Measurements from ENCODE around the gene CDCP1.
"Not testable (repeated sequence)": the region's sequence is repeated elsewhere in the genome, so short reads cannot be mapped to it uniquely, and the experiment has no call there.

Gene CDCP1

DNA sequence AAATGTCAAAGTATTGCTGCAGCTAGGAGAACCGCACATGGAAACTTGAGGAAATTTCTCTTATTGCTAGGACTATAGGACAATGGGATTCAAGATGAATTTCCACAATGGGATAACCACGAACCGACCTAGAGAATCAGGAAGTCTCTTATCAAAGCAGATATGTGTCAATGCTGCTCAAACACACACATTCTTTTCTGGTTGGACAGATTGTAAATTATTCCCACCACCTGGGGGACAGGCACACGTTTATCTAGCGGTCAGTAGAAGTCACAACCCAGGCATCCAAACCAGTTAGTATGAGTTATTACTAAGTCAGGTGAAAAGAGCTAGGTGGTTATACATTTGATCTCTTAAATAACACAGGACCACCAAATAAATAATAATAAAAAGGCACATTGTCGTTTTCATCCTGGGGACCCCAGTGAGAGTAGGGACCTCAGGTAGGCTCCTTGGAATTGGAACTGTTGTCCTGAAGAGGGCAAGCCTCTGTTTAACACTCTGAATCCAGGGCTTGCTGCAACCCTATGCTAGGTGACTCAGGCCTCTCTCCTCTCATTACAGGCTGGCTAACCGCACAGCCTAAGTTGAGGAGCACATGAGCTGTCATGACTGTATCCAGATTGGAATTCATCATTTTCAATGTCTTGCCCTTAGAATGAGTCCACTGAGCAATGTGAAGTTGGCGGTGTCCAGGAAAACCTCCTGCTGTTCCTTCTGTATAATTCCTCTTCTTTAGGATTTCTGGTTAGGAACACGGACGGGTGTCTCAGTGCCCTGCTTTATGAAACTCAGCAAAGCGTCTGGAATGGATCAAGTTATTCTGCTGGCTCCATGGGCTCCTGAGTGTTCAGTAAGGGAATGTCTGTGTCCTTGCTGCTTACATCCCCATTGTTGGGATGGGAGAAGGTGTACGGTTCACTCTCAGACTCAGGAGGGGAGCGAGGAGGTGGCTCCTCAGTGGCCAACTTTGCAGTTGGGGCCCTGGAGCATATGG is 61.1 kb downstream of the CDCP1 start:
- no peak for DNase-seq (ENCODE audit: low read depth in 2 of 2)

DNA sequence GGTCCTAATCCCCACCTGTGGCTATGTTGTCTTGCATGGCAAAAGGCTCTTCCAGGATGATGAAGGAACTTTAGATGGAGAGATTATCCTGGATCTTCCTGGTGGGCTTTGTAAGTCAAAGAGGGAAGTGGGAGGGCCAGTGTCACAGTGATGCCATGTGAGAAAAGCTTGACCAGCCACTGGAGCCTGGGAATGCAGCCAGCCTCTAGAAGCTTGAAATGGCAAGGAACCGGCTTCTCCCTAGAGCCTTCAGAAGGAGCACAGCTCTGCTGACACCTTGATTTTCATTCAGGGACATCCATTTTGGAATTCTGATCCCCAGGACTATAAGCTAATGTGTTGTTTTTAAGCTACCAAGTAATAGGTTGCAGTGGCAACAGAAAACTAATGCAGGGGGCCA is 61.8 kb downstream of the CDCP1 start:
- no peak for DNase-seq (ENCODE audit: low read depth in 2 of 2)

DNA sequence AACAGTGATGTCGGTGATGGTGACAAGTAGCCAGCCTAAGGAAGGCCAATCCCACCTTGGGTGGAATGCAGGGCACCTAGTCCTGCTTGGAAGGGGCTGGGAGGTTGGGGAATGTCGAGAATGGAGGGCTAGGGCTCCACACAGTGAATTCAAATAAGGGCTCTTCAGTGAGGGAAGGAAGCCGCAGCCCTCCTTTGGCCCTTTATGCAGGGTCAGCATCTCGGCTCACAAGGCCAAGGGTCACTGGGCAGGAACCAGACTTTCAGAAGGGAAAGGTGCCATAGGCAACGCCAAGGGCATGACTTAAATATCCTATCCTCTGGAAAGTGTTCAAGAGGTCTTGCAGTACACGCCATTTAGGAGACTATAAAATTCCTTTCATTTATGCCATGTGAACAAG is 63.2 kb downstream of the CDCP1 start:
- no peak for DNase-seq (ENCODE audit: low read depth in 2 of 2)

DNA sequence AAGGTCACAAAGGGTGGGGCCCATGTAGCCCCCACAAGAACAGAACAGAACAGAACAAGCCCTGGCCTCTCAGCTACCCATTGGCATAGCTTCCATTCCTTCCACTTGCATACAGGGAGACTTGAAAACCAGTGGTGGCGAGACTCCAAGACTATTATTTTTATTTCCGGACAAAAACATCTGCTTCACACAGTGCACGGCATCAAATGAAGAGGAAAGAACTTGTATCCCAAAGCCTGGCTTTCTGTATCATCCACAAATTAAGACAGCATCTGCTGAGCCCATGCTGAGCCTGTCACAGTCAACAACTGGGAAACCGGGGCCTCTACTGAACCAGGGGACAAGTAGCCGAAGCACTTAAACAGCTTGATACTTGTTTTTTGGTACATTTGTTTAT is 64.0 kb downstream of the CDCP1 start:
- no peak for DNase-seq (ENCODE audit: low read depth in 2 of 2)

DNA sequence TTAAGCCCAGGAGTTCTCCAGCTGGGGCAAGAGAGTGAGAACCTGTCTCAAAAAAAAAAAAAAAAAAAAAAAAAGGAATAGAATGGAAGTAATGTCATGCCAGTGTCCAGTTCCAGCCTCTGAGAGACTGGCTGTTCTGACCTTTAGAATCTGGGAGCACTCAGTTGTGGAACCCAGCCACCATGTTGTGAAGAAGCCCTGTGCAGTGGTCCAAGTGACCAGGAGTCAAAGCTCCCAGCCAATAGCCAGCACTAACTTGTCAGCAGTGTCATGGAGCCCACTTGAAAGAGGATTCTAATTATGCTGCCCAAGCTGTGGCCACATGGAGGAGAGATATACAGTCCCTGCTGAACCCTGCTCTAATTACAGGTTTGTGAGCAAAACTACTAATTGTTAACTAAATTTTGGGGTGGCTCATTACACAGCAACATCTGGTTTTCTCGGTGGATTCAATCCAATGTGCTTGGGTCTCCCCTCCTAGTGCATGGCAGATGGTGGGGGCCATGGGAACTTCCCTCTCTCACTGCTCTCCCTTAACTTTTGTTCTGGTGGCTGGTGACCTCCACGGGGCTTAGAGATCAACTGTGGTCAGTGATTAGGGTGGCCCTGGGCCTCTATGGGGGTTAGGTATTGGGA is 64.6 kb downstream of the CDCP1 start:
- DNase-seq (ENCODE audit: low read depth in 2 of 2), result no peak

DNA sequence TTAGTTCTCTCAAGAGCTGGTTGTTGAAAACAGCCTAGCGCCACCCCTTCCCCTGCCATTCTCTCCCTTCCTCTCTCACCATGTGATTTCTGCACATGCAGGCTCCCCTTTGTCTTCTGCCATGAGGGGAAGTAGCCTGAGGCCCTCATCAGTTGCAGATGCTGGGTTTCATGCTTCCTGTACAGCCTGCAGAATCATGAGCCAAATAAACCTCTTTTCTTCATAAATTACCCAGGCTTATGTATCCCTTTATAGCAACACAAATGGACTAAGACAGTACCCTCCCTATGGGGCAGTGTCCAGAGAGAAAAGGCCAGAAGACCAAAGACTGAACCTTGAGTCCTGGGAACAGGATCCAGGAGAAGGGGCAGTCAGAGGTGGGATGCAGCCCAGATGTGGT is 65.4 kb downstream of the CDCP1 start:
- DNase-seq (ENCODE audit: low read depth in 2 of 2), result no peak

DNA sequence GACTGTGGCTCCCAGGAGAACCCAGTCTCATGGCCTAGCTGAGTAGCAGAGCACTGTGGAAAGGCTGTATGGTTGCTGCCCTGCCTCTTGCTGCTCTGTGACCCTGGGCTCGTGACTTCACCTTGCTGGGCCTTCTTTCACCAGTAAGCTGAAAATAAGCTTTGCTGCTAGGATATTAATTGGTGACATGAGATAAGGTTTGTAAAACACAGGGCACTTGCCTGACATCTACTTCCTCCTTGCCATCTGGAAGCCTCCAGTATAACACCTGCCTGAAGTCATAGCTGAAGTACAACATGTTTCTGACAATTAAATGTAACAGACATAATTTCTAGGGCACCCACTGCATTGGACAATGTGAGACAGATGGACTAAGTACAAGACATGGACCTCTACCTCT is 66.5 kb downstream of the CDCP1 start:
- DNase-seq (ENCODE audit: low read depth in 2 of 2), result no peak

DNA sequence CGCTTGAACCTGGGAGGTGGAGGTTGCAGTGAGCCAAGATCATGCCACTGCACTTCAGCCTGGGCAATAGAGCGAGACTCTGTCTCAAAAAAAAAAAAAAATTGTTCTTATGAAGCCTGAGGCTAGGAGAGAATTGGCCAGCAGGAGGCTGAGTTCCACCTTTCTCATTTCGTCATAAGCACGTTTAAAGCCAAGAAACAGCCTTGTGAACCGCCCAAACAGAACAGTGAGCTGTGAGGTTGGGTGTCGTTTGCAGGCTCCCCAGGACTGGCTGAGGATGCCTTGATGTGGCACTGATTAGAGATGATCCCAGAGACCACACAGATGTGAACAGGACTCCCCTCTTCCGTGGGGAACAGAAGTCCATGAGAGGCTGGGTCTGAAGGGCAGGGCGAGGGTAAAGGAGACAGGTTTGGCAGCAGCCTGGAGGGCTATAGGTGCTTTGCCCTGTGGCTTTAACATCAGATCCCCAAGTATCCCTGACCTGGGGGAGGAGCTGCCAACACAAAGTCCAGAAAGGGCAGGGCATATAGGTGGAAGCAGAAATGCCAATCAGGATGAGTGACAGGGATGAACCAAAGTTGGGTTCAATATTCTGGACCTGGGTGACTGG is 67.2 kb downstream of the CDCP1 start:
- DNase-seq (ENCODE audit: low read depth in 2 of 2), result no peak

DNA sequence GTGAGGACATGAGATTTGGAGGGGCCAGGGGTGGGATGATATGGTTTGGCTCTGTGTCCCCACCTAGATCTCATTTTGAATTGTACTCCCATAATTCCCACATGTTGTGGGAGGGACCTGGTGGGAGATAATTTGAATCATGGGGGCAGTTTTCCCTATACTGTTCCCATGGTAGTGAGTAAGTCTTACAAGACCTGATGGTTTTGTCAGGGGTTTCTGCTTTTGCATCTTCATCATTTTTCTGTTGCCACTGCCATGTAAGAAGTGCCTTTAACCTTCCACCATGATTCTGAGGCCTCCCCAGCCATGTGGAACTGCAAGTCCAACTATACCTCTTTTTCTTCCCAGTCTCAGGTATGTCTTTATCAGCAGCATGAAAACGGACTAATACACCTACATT is 67.9 kb downstream of the CDCP1 start:
- DNase-seq (ENCODE audit: low read depth in 2 of 2), result not testable (repeated sequence)

DNA sequence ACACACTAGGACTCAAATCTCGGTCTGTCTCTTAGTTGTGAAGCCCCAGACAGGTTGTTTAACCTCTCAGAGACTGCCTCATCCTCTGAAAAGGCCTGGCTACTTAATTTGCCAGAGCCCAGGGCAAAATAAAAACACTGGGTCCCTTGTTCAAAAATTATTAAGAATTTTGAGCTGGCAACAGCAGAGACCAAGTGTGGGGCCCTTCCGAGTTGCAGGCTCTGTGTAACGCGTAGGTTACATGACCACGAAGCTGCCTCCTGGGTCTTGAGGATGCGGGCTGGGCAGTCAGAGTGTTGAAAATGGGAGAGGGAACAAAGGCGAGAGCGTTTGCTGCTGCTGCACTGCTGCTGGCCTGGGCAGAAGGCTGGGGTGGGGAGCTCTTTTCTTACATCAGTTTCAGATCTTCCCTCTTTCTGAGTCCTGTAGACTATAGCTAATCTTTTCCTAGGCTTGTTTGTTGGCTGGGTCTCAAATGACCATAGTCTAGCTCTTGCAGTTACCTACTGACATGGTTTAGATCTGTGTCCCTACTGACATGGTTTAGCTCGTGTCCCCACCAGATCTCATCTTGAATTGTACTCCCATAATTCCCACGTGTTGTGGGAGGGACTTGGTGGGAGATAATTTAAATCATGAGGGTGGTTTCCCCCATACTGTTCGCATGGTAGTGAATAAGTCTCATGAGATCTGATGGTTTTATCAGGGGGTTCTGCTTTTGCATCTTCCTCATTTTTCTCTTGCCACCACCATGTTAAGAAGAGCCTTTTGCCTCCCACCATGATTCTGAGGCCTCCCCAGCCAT is 70.2 kb downstream of the CDCP1 start:
- no peak for DNase-seq (ENCODE audit: low read depth in 2 of 2)

DNA sequence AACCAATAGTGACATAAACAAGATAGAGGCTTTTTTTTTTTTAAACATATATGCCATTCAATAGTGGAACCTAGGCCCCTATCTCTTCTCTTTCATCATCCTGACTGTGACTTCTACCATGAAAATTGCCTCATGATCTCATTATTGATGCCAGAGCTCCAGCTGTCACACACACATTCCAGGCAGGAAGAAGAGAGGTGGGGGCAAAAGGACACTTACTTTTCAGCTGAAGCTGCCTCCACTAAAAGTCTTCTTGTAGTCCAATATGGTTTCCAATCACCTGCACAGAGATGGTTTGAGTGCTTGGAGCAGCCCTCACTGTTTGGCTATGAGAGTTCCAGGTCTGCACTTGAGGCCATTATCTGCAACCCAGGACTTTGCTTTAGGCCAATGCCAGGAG is 75.1 kb downstream of the CDCP1 start:
- no peak for DNase-seq (ENCODE audit: low read depth in 2 of 2)

DNA sequence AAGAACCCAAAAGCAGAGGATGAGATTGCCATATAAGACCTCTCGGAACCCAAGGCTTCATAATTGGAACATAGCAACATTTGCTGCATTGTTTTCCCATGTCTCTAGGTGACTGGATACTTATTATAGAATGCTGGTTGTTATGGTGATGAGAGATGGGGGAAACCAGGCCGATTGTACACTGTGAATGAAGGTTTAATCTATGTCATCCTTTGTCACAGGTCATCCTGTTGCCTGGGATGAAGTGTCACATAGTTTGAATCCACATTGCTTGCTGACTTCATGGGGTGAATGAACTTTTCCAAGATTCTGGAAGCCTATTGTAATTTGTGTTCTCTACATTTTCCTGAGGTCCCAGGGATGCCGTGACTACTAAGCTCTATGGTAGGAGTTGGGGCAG is 78.2 kb downstream of the CDCP1 start:
- no peak for DNase-seq (ENCODE audit: low read depth in 2 of 2)

DNA sequence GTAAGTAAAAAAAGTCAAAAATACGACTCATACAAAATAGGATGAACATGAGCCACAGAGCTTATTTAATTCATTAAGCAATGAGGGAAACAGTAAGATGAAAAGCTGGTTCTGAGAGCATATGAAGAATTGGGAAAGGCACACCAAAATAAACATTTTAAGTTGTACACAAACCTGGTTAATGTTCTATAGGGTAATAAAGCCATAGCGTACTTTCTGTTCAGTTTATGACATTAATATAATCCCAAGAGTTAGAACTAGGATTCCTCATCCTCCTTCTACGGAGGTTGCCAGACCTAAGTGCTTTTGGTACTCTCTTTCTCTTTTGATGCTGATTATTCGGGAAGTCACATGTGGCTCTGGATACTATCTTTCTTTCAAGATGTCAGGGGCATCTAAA is 78.7 kb downstream of the CDCP1 start:
- DNase-seq (ENCODE audit: low read depth in 2 of 2), result no peak

DNA sequence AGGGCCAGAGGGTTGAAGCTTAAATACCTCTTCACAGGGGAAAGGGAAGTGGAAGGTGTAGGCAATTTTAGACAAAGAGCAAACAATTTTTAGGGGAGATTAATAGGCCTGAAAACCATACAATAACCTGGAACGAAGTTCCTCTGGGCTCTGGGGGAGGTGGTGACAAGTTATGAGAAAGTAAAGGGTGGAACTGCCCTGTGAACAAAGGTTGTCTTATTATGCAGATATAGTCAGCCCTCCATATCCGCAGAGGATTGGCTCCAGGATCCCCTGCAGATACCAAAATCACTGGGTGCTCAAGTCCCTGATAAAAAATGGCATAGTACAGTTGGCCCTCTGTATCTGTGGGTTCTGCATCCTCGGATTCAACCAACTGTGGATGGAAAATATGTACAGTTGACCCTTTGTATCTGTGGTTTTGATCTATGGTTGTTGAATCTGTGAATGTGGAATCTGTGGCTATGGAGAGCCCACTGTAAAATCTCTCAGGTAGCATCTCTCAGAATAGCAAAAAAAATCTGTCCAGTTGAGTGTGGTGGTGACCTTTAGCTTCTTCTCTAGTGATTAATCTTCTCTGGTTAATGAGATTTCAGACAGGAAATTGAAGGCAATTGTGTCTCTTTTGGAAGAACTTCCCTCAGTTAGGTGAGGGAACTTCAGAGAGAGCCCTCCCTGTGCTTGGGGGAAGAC is 79.9 kb downstream of the CDCP1 start:
- no peak for DNase-seq (ENCODE audit: low read depth in 2 of 2)

DNA sequence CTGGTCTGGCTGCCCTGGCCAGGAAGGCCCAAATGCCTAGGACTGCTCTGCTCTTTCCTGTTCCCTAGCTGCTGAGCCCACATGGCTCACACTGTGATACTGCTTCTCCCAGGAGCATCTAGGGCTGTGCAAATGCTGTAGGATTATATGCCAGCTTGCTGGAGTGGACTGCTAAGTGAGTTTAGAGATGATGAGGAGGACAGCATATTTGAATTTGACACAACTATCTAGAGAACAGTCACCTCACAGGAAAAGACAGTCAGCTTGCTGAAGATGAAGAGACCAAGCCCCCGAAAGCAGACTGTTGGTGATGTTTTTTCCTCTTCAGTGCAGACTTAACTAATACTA is 80.8 kb downstream of the CDCP1 start:
- DNase-seq (ENCODE audit: low read depth in 2 of 2), result no peak

DNA sequence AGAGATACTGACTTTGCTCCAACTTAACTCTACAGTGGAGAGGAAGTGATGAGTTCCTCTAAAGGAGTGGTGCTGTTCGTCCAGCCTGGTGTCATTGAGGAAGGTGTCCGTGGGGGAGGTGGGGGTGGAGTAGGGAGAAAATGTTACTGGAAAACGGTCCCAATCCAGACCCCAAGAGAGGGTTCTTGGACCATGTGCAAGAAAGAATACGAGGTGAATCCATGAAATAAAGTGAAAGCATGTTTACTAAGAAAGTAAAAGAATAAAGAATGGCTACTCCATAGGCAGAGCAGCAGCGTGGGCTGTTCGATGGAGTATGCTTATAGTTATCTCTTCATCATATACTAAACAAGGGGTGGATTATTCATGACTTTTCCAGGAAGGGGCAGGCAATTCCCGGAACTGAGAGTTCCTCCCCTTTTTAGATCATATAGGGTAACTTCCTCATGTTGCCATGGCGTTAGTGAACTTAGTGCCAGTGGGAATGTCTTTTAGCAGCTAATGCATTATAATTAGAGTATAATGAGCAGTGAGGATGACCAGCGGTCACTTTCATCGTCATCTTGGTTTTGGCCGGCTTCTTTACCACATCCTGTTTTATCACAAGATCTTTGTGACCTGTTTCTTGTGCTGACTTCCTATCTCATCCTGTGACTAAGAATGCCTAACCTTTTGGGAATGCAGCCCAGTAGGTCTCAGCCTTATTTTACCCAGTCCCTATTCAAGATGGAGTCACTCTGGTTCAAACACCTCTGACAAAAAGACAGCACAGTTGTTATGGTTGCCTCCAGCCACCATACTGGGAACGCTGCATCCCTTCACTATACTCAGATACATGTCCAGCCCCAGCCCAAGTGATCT is 81.4 kb downstream of the CDCP1 start:
- DNase-seq (ENCODE audit: low read depth in 2 of 2), result peak; percentile 32 to 35

DNA sequence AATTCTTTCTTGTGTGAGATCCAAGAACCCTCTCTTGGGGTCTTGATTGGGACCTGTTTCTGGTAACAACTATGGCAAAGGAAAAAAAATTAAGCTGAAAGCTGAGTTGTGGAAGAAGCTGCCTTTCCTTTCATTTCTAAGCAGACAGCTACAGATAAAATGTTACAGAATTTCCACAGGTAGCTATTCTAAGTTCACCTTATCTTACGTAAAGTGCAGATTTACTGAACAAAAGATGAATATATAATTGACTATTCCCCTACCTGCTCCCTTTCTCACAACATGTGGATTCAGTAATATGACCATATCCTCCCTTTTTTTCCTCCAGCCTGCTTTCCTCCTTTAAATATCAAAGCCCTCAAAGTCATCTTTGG is 83.5 kb downstream of the CDCP1 start:
- DNase-seq (ENCODE audit: low read depth in 2 of 2), result no peak

DNA sequence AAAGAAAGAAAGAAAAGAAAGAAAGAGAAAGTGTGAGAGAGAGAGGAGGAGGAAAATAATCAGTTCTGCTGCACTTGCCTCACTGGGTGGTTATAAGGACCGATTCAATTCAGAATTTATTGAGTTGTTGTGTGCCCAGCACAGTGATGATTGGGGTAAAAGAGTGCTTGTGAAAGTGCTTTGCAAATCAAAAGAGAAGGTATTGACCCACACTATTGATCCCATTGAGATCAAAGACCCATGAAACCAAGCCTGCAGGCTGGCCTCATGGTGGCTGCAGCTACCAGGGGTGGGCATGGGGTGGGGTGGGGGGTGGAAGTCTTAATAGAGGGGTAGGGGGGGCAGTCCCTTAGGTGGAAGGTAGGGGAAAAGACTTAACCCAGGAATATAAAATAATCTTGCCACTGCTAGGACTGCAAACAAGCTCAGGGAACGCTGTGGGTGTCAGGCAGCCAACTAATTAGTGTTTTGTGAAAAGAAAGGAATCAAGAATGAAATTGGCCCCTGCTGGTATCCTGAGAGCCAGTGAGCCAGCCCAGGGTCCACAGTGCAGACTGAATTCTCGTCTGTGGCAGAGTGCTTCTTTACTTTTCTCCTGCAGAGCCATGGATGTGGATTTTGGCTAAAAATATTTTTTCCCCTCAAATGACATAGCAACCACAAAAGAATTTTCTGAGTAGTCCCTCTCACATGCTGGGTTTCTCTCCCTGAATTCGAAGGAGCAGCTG is 85.8 kb downstream of the CDCP1 start:
- DNase-seq (ENCODE audit: low read depth in 2 of 2), result no peak

DNA sequence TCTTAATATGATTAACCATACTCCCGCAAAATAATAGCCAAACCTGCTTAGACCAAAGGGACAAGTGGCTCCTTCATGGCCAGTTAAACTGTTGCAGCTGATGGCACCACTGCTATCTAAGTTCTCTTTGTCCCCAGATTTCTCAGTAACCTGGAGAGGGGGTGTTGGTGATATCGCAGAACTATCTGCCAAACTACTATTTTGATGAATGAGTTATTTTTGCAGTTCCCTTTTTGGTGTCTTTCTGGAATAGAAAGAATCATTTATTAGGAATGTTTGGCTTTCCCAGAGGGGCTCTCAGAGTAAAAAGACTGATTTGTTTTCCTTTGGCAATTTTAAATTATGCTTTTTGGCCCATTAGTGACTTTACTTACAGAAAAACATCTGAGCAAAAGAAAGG is 87.0 kb downstream of the CDCP1 start:
- DNase-seq (ENCODE audit: low read depth in 2 of 2), result no peak

DNA sequence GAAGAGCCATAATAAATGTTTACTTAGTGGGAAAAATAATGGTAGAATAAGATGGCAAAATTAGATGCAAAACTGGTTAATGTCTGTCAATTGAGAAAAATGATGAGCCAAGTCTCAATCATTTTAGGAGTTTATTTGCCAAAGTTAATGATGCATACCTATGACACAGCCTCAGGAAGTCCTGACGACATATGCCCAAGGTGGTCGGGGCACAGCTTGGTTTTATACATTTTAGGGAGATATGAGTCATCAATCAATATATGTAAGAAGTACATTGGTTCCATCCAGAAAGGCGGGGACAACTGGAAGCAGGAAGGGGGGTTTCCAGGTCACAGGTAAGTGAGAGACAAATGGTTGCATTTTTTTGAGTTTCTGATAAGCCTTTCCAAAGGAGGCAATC is 88.6 kb downstream of the CDCP1 start:
- DNase-seq (ENCODE audit: low read depth in 2 of 2), result no peak

Measured in stimulated activated CD8-positive, alpha-beta memory T cell treated with anti-CD3 and anti-CD28 coated beads, Interleukin-2, amount 100 ng/mL, for 48 hours (primary cell).